Measurements from ENCODE around the gene PRAMEF15.
A peak's percentile ranks its signal among the peaks of the same experiment; 100 is the strongest.
"Not testable (repeated sequence)": the region's sequence is repeated elsewhere in the genome, so short reads cannot be mapped to it uniquely, and the experiment has no call there.

Gene PRAMEF15

GRCh38 chr1:13315281-13315680 is at the start of gene PRAMEF15:
Gene PRAMEF15 (plus strand): TSS chr1:13315581. CDS start chr1:13318408, 2,827 bp downstream.
- not testable (repeated sequence) for DNase-seq

- not testable (repeated sequence) for DNase-seq
These were observed 38.4 kb upstream of the PRAMEF15 start for GRCh38 chr1:13277016-13277415.

GRCh38 chr1:13279617-13280016 is 35.8 kb upstream of the PRAMEF15 start:
- DNase-seq: not testable (repeated sequence)

GRCh38 chr1:13285037-13285436 is 30.3 kb upstream of the PRAMEF15 start, which contains the start of gene PRAMEF8:
Gene PRAMEF8 (minus strand): TSS chr1:13285137. CDS start chr1:13284091, 1,046 bp downstream.
- not testable (repeated sequence) for DNase-seq

GRCh38 chr1:13289030-13289429 is 26.4 kb upstream of the PRAMEF15 start:
- not testable (repeated sequence) for DNase-seq

GRCh38 chr1:13297216-13297931 is 18.0 kb upstream of the PRAMEF15 start:
- not testable (repeated sequence) for DNase-seq

GRCh38 chr1:13298699-13299098 is 16.7 kb upstream of the PRAMEF15 start:
- DNase-seq: not testable (repeated sequence)

GRCh38 chr1:13302197-13302596 is 13.2 kb upstream of the PRAMEF15 start:
- not testable (repeated sequence) for DNase-seq

GRCh38 chr1:13303239-13303638 is 12.1 kb upstream of the PRAMEF15 start, which contains the start of gene PRAMEF33:
Gene PRAMEF33 (plus strand): TSS chr1:13303539. CDS start chr1:13305955, 2,416 bp downstream.
- DNase-seq: not testable (repeated sequence)

GRCh38 chr1:13342496-13342895 is 27.1 kb downstream of the PRAMEF15 start:
- DNase-seq: not testable (repeated sequence)

GRCh38 chr1:13347034-13347433 is 31.7 kb downstream of the PRAMEF15 start, which contains the start of gene PRAMEF14:
Gene PRAMEF14 (minus strand): TSS chr1:13347134. CDS start chr1:13345314, 1,820 bp downstream.
- DNase-seq: not testable (repeated sequence)

GRCh38 chr1:13353476-13353875 is 38.1 kb downstream of the PRAMEF15 start:
- peak in 1 of 2 donors; percentile 2 for DNase-seq

- DNase-seq: not testable (repeated sequence)
These were observed 39.1 kb downstream of the PRAMEF15 start for GRCh38 chr1:13354475-13354874.

- peak; percentile 4 to 26 for DNase-seq
These were observed 41.4 kb downstream of the PRAMEF15 start for GRCh38 chr1:13356774-13357173.

GRCh38 chr1:13362364-13362763 is 47.0 kb downstream of the PRAMEF15 start:
- DNase-seq: not testable (repeated sequence)

GRCh38 chr1:13364928-13365327 is 49.5 kb downstream of the PRAMEF15 start:
- DNase-seq: not testable (repeated sequence)

- DNase-seq: not testable (repeated sequence)
These were observed 51.2 kb downstream of the PRAMEF15 start for GRCh38 chr1:13366536-13366935.

GRCh38 chr1:13368544-13368943 is 53.2 kb downstream of the PRAMEF15 start:
- DNase-seq: peak; percentile 23 to 44
